ENCODE measurements around the gene PMS1. TPM values are rescaled to one million over a fixed set of nuclear protein-coding genes. Genes with fewer than 3 reads are reported as not detected.

Gene PMS1
- total and polyA plus RNA-seq, 9 of the 15 experiments (the other 6 are each of a cell fraction or from before 2014, with no cell fraction given) = 14.5 to 29.8 (median 24.7) TPM

- intact Hi-C loops (cut with micrococcal nuclease) = loop anchor here (5.0 kb wide), 1 partner anchor 269 kb away; no protein-coding TSS in a partner anchor
- H4K20me1 ChIP-seq (replicated peaks; ENCODE audit: control insufficient read depth, insufficient read depth, low read length) = no peaks in the 10 kb centered on the region
- H3K9ac ChIP-seq (ENCODE audit: insufficient read depth in 1 of 2, low read depth in 2 of 2, low read length in 2 of 2) = no peak overlapping the region
- TF ChIP-seq CBX1 (IDR thresholded peaks at IDR 0.05; ENCODE audit: low read depth) (no peak), ZNF277 (CRISPR knock-in tag; IDR thresholded peaks at IDR 0.05; ENCODE audit: borderline replicate concordance) (no peak), RAD21 (CRISPR knock-in tag; conservative IDR thresholded peaks at IDR 0.05 in 1 of 2, IDR thresholded peaks at IDR 0.05 in 1 of 2) (peak; percentile 18 to 49; a peak in 3 of 4 replicates), LCOR (CRISPR knock-in tag; IDR thresholded peaks at IDR 0.05) (no peak), CTCF (IDR thresholded peaks at IDR 0.05 in 2 of 3, conservative IDR thresholded peaks at IDR 0.05 in 1 of 3; ENCODE audit: insufficient read depth in 2 of 3, low read depth in 1 of 3, low read length in 3 of 3) (peak; percentile 8 to 45 (median 26); a peak in 3 of 6 replicates), MECOM (CRISPR knock-in tag; IDR thresholded peaks at IDR 0.05) (no peak)
- H3K36me3 ChIP-seq (ENCODE audit: control insufficient read depth, insufficient read depth, low read length) = peaks cover 65% of the 10 kb centered on the region
- H3K4me2 ChIP-seq (ENCODE audit: insufficient read depth, low read length) = no peak overlapping the region
- no peak overlapping the region for H3K27ac ChIP-seq (ENCODE audit: extremely low read depth, low read depth, low read length)
- ATAC-seq (peak; percentile 74), FAIRE-seq (peak; percentile 15), DNase-seq (ENCODE audit: extremely low read depth in 1 of 4, low spot score in 3 of 4) (no peak)
- WGBS (ENCODE audit: insufficient coverage, low coverage, missing lambda C conversion rate) = 74% methylated on average over 4 of the region's 4 CpGs
- no peak overlapping the region for H3K4me3 ChIP-seq
- H3K27me3 ChIP-seq (ENCODE audit: control insufficient read depth in 2 of 2, insufficient read depth in 2 of 2, low read length in 2 of 2) = no peaks in the 10 kb centered on the region
- ChIA-PET CTCF (ENCODE audit: low intra/inter-chr PET ratio) (interaction anchor here (0.6 to 1.3 kb wide), 8 partner anchors 40 to 1006 kb away, joined by 3 to 9 read pairs (median 4); a partner anchor contains a TSS), POLR2A (no interaction called here)
- in situ Hi-C loops (cut with MboI) = no loop called here
- no peaks in the 10 kb centered on the region for H3K9me1 ChIP-seq (ENCODE audit: control insufficient read depth, insufficient read depth, low read length)
- no TSS peak for BruUV-seq (replicated peaks)
- no peak overlapping the region for H2AFZ ChIP-seq (ENCODE audit: low read depth, low read length)
- H3K79me2 ChIP-seq (ENCODE audit: control insufficient read depth, insufficient read depth, low read length) = no peaks in the 10 kb centered on the region; the same call in 2 of the 3 replicates
- H3K9me3 ChIP-seq (replicated peaks; ENCODE audit: control insufficient read depth, insufficient read depth, low read depth, low read length) = no peaks in the 10 kb centered on the region
- no peaks in the 10 kb centered on the region for H3K4me1 ChIP-seq (replicated peaks in 1 of 2; ENCODE audit: control insufficient read depth in 2 of 2, insufficient read depth in 2 of 2, low read length in 2 of 2)
These were observed 14.2 kb downstream of the PMS1 start for GRCh38 chr2:189798312-189799029.
